Neural progenitor cell (in vitro differentiated cells): ENCODE measurements around the gene NPRL2. TPM values are rescaled to one million over a fixed set of nuclear protein-coding genes. Genes with fewer than 3 reads are reported as not detected.
A peak's percentile ranks its signal among the peaks of the same experiment; 100 is the strongest.

Experiments
- DNase-seq: peaks from one replicate; pipeline ENCODE4 v3.0.0-alpha.2; 2016; ENCODE audit warnings: low spot score
- H2AFZ ChIP-seq: fragments of 200-600 bp; sonication (generic); replicated peaks from 2 replicates; pipeline ENCODE4 v1.6.1; 2016; ENCODE audit warnings: antibody characterized with exemption
- H3F3A ChIP-seq: fragments of 200-600 bp; sonication (generic); 2 replicates; pipeline ENCODE4 v1.6.1; 2016; ENCODE audit warnings: antibody characterized with exemption, low read depth
- H3K27ac ChIP-seq: fragments of 200-600 bp; sonication (generic); 2 replicates; pipeline ENCODE4 v1.5.1; 2016; ENCODE audit warnings: mild to moderate bottlenecking
- H3K27me3 ChIP-seq: fragments of 200-600 bp; sonication (generic); 2 replicates; pipeline ENCODE4 v1.6.1; 2016; ENCODE audit warnings: mild to moderate bottlenecking, moderate library complexity
- H3K36me3 ChIP-seq: fragments of 200-600 bp; sonication (generic); 2 replicates; pipeline ENCODE4 v1.5.1; 2016
- H3K4me1 ChIP-seq: fragments of 200-600 bp; sonication (generic); 2 replicates; pipeline ENCODE4 v1.6.1; 2016; ENCODE audit warnings: mixed run types
- H3K4me2 ChIP-seq: fragments of 200-600 bp; sonication (generic); 2 replicates; pipeline ENCODE4 v1.6.1; 2016
- H3K4me3 ChIP-seq: fragments of 200-600 bp; sonication (generic); 2 replicates; pipeline ENCODE4 v1.5.1; 2016
- H3K79me2 ChIP-seq: fragments of 200-600 bp; sonication (generic); 2 replicates; pipeline ENCODE4 v1.6.1; 2016; ENCODE audit warnings: low read depth
- H3K9ac ChIP-seq: fragments of 200-600 bp; sonication (generic); 2 replicates; pipeline ENCODE4 v1.6.1; 2016
- H3K9me3 ChIP-seq: fragments of 200-600 bp; sonication (generic); 2 replicates; pipeline ENCODE4 v1.5.1; 2016; ENCODE audit warnings: low read depth
- H4K20me1 ChIP-seq: fragments of 200-600 bp; sonication (generic); 2 replicates; pipeline ENCODE4 v1.6.1; 2016; ENCODE audit warnings: low read depth
- H3K27ac Mint-ChIP-seq: 3 replicates; pipeline ENCODE4 v1.8.0; 2021; ENCODE audit warnings: mixed read lengths
- H3K27me3 Mint-ChIP-seq: 2 replicates; pipeline ENCODE4 v1.8.0; 2022; ENCODE audit warnings: low read depth, mild to moderate bottlenecking, inconsistent platforms, moderate library complexity, mixed read lengths; ENCODE audit not compliant: insufficient read depth
- H3K36me3 Mint-ChIP-seq: 3 replicates; pipeline ENCODE4 v1.8.0; 2021; ENCODE audit warnings: mixed read lengths
- H3K4me1 Mint-ChIP-seq: 3 replicates; pipeline ENCODE4 v1.8.0; 2021; ENCODE audit warnings: mixed read lengths
- H3K4me3 Mint-ChIP-seq: 3 replicates; pipeline ENCODE4 v1.8.0; 2021; ENCODE audit warnings: mild to moderate bottlenecking, moderate library complexity, mixed read lengths
- H3K9me3 Mint-ChIP-seq: 3 replicates; pipeline ENCODE4 v1.8.0; 2020; ENCODE audit warnings: mixed read lengths
- CTCF ChIP-seq: fragments of 200-600 bp; sonication (generic); IDR thresholded peaks from 2 replicates; pipeline ENCODE4 v1.5.1; 2017; ENCODE audit warnings: antibody characterized with exemption, mild to moderate bottlenecking
- EZH2 ChIP-seq: fragments of 200-600 bp; sonication (generic); IDR thresholded peaks from 2 replicates; pipeline ENCODE4 v1.6.1; 2017; ENCODE audit warnings: antibody characterized with exemption, mild to moderate bottlenecking, moderate library complexity
- EZH2phosphoT487 ChIP-seq: fragments of 200-600 bp; sonication (generic); IDR thresholded peaks from 2 replicates; pipeline ENCODE4 v1.6.1; 2017; ENCODE audit warnings: antibody characterized with exemption
- total RNA-seq: library from RNA; depleted of rRNA; stranded (reverse); fragments of >200 nt; gene quantifications from 2 replicates; pipeline ENCODE4 v1.2.3, GENCODE V29; 2015; ENCODE audit warnings: low replicate concordance

Gene NPRL2
- total RNA-seq, 1 donor from 2014 or later = 15.5 TPM

- peaks cover 2% of the 10 kb centered on the region for H3K36me3 Mint-ChIP-seq
- Histone ChIP-seq H3K27me3 (no peaks in the 10 kb centered on the region), H2AFZ (peak within 1 kb of the TSS; percentile 3), H3K9ac (peak within 1 kb of the TSS; percentile 78), H3K36me3 (no peaks in the 10 kb centered on the region), H3K27ac (no peak within 1 kb of the TSS), H3K4me2 (peak within 1 kb of the TSS; percentile 96), H3F3A (peaks cover 32% of the 10 kb centered on the region), H3K79me2 (peaks cover 19% of the 10 kb centered on the region), H4K20me1 (peaks cover 15% of the 10 kb centered on the region), H3K4me3 (peak within 1 kb of the TSS; percentile 82), H3K9me3 (no peaks in the 10 kb centered on the region), H3K4me1 (peaks cover 10% of the 10 kb centered on the region)
- no peak for TF ChIP-seq EZH2phosphoT487
- no peak for TF ChIP-seq EZH2
- no peak for TF ChIP-seq CTCF
- H3K9me3 Mint-ChIP-seq = no peaks in the 10 kb centered on the region
- H3K27ac Mint-ChIP-seq = peak within 1 kb of the TSS; percentile 50
- peak within 1 kb of the TSS; percentile 95 for H3K4me3 Mint-ChIP-seq
- peaks cover 26% of the 10 kb centered on the region for H3K4me1 Mint-ChIP-seq
- H3K27me3 Mint-ChIP-seq = peaks cover 6% of the 10 kb centered on the region
- DNase-seq = peak; percentile 99
These were observed 22.5 kb downstream of the NPRL2 start, which contains the start of gene TUSC2 for GRCh38 chr3:50327943-50328691. TUSC2 (minus strand) TSS chr3:50328223; CDS start chr3:50328099, 124 bp downstream.

GRCh38 chr3:50327129-50327528 is 23.4 kb downstream of the NPRL2 start:
- Mint-ChIP-seq H3K27ac (no peak overlapping the region), H3K36me3 (peaks cover 2% of the 10 kb centered on the region), H3K4me1 (peaks cover 35% of the 10 kb centered on the region), H3K9me3 (no peaks in the 10 kb centered on the region), H3K4me3 (peak overlapping the region; percentile 95), H3K27me3 (peaks cover 6% of the 10 kb centered on the region)
- H3K36me3 ChIP-seq = no peaks in the 10 kb centered on the region
- peak overlapping the region; percentile 82 for H3K4me3 ChIP-seq
- no peaks in the 10 kb centered on the region for H3K9me3 ChIP-seq
- peak overlapping the region; percentile 78 for H3K9ac ChIP-seq
- H3F3A ChIP-seq = peaks cover 38% of the 10 kb centered on the region
- peaks cover 12% of the 10 kb centered on the region for H4K20me1 ChIP-seq
- H3K79me2 ChIP-seq = peaks cover 17% of the 10 kb centered on the region
- H3K4me2 ChIP-seq = peak overlapping the region; percentile 96
- peaks cover 18% of the 10 kb centered on the region for H3K4me1 ChIP-seq
- no peak overlapping the region for H2AFZ ChIP-seq
- no peak for DNase-seq
- no peak for TF ChIP-seq EZH2
- no peak for TF ChIP-seq CTCF
- TF ChIP-seq EZH2phosphoT487 = no peak
- no peaks in the 10 kb centered on the region for H3K27me3 ChIP-seq
- no peak overlapping the region for H3K27ac ChIP-seq

GRCh38 chr3:50326182-50326541 is 24.4 kb downstream of the NPRL2 start:
- Mint-ChIP-seq H3K27me3 (peaks cover 5% of the 10 kb centered on the region), H3K4me1 (peaks cover 35% of the 10 kb centered on the region), H3K4me3 (peak overlapping the region; percentile 95), H3K27ac (no peak overlapping the region), H3K9me3 (no peaks in the 10 kb centered on the region), H3K36me3 (peaks cover 1% of the 10 kb centered on the region)
- Histone ChIP-seq H3K79me2 (peaks cover 17% of the 10 kb centered on the region), H3F3A (peaks cover 42% of the 10 kb centered on the region), H3K4me2 (no peak overlapping the region), H3K27me3 (no peaks in the 10 kb centered on the region), H2AFZ (no peak overlapping the region), H3K4me1 (peaks cover 20% of the 10 kb centered on the region), H3K36me3 (no peaks in the 10 kb centered on the region), H4K20me1 (peaks cover 12% of the 10 kb centered on the region), H3K9ac (no peak overlapping the region), H3K27ac (no peak overlapping the region), H3K4me3 (no peak overlapping the region), H3K9me3 (no peaks in the 10 kb centered on the region)
- no peak for TF ChIP-seq EZH2
- TF ChIP-seq CTCF = no peak
- no peak for TF ChIP-seq EZH2phosphoT487
- DNase-seq = no peak
